ENCODE measurements around the gene ZSCAN25. TPM values are rescaled to one million over a fixed set of nuclear protein-coding genes. Genes with fewer than 3 reads are reported as not detected.

ZSCAN25 gene
- total and polyA plus RNA-seq, 7 experiments from 2014 or later, result 15.5 to 51.6 (median 40.6) TPM

GRCh38 chr7:99622596-99622995 is 5.8 kb downstream of the ZSCAN25 start:
- intact Hi-C loops (cut with micrococcal nuclease), result loop anchor here in 1 of 2 donors (10.0 kb wide), 1 partner anchor 372 kb away; no protein-coding TSS in a partner anchor
- DNase-seq, result no peak
- ATAC-seq, result no peak
- Mint-ChIP-seq H3K9me3 (peaks cover 0 to 4% (median 0%) of the 10 kb centered on the region in 11 donors), H3K27me3 (no peaks in the 10 kb centered on the region), H3K27ac (peak overlapping the region; percentile 91 to 100 (median 97)), H3K36me3 (peaks cover 20 to 75% (median 57%) of the 10 kb centered on the region in 5 donors), H3K4me3 (peak overlapping the region in 3 of 10 donors; percentile 34 to 86 (median 36)), H3K4me1 (peaks cover 46 to 85% (median 79%) of the 10 kb centered on the region in 7 donors)
- H3K4me3 ChIP-seq (ENCODE audit: low read length), result no peak overlapping the region
- POLR2A ChIA-PET, result interaction anchor here (1.0 to 1.3 kb wide), 2 partner anchors 64 to 118 kb away, joined by 3 to 5 read pairs; partner anchors contain the start of genes ZKSCAN5 and ZNF655
- peaks cover 28 to 41% of the 10 kb centered on the region in 2 donors for H3K4me1 ChIP-seq (ENCODE audit: control insufficient read depth in 2 of 2, insufficient read depth in 2 of 2, low read length in 2 of 2)
- H3K27me3 ChIP-seq (ENCODE audit: control insufficient read depth in 2 of 2, insufficient read depth in 2 of 2, low read length in 2 of 2), result no peaks in the 10 kb centered on the region
- CTCF ChIA-PET, result no interaction called here
- H3K36me3 ChIP-seq (ENCODE audit: control insufficient read depth in 2 of 3, insufficient read depth in 3 of 3, low read length in 3 of 3), result peaks cover 20 to 74% (median 30%) of the 10 kb centered on the region in 3 experiments
- peak overlapping the region; percentile 89 for H3K27ac ChIP-seq (ENCODE audit: low read depth, low read length)
- no peaks in the 10 kb centered on the region for H3K9me3 ChIP-seq (ENCODE audit: control insufficient read depth in 2 of 3, low read length in 3 of 3)

GRCh38 chr7:99623091-99623693 is 6.4 kb downstream of the ZSCAN25 start:
- H3K4me3 Mint-ChIP-seq, result peak overlapping the region; percentile 83 to 95 (median 89)
- Histone ChIP-seq H3K9me3 (ENCODE audit: control insufficient read depth in 2 of 3, low read length in 3 of 3) (no peaks in the 10 kb centered on the region), H3K27ac (ENCODE audit: low read depth, low read length) (peak overlapping the region; percentile 89), H3K27me3 (ENCODE audit: control insufficient read depth in 2 of 2, insufficient read depth in 2 of 2, low read length in 2 of 2) (no peaks in the 10 kb centered on the region), H3K4me1 (ENCODE audit: control insufficient read depth in 2 of 2, insufficient read depth in 2 of 2, low read length in 2 of 2) (peaks cover 23 to 35% of the 10 kb centered on the region in 2 donors), H3K4me3 (ENCODE audit: low read length) (peak overlapping the region; percentile 62), H3K36me3 (ENCODE audit: control insufficient read depth in 2 of 3, insufficient read depth in 3 of 3, low read length in 3 of 3) (peaks cover 18 to 80% (median 36%) of the 10 kb centered on the region in 3 experiments)
- POLR2A ChIA-PET, result interaction anchor here (1.2 to 1.7 kb wide), 3 partner anchors 64 to 122 kb away, joined by 3 to 15 read pairs (median 7); partner anchors contain the start of genes FAM200A and ZNF655
- CTCF ChIA-PET, result no interaction called here
- peaks cover 0 to 4% (median 0%) of the 10 kb centered on the region in 11 donors for H3K9me3 Mint-ChIP-seq
- peaks cover 41 to 80% (median 73%) of the 10 kb centered on the region in 7 donors for H3K4me1 Mint-ChIP-seq
- intact Hi-C loops (cut with micrococcal nuclease), result loop anchor here in 1 of 2 donors (10.0 kb wide), 1 partner anchor 372 kb away; no protein-coding TSS in a partner anchor
- peaks cover 20 to 75% (median 58%) of the 10 kb centered on the region in 5 donors for H3K36me3 Mint-ChIP-seq
- H3K27me3 Mint-ChIP-seq, result no peaks in the 10 kb centered on the region
- peak overlapping the region; percentile 91 to 100 (median 97) for H3K27ac Mint-ChIP-seq
- ATAC-seq (no peak), DNase-seq (peak in 2 of 9 donors; percentile 33 to 49)

- POLR2A ChIA-PET, result interaction anchor here (0.6 to 2.1 kb wide), 14 partner anchors 8 to 459 kb away, joined by 3 to 15 read pairs (median 4); partner anchors contain the start of genes CPSF4, FAM200A, PTCD1 and ZKSCAN5
- H3K4me3 Mint-ChIP-seq, result peak overlapping the region; percentile 83 to 95 (median 89)
- Histone ChIP-seq H3K27me3 (ENCODE audit: control insufficient read depth in 2 of 2, insufficient read depth in 2 of 2, low read length in 2 of 2) (no peaks in the 10 kb centered on the region), H3K36me3 (ENCODE audit: control insufficient read depth in 2 of 3, insufficient read depth in 3 of 3, low read length in 3 of 3) (peaks cover 16 to 81% (median 40%) of the 10 kb centered on the region in 3 experiments), H3K27ac (ENCODE audit: low read depth, low read length) (peak overlapping the region; percentile 89), H3K4me1 (ENCODE audit: control insufficient read depth in 2 of 2, insufficient read depth in 2 of 2, low read length in 2 of 2) (peaks cover 23 to 30% of the 10 kb centered on the region in 2 donors), H3K4me3 (ENCODE audit: low read length) (peak overlapping the region; percentile 62), H3K9me3 (ENCODE audit: control insufficient read depth in 2 of 3, low read length in 3 of 3) (no peaks in the 10 kb centered on the region)
- no peaks in the 10 kb centered on the region for H3K27me3 Mint-ChIP-seq
- ATAC-seq (peak; percentile 17), DNase-seq (peak in 7 of 9 donors; percentile 22 to 42 (median 38))
- H3K4me1 Mint-ChIP-seq, result peaks cover 38 to 80% (median 66%) of the 10 kb centered on the region in 7 donors
- peaks cover 0 to 5% (median 0%) of the 10 kb centered on the region in 11 donors for H3K9me3 Mint-ChIP-seq
- peak overlapping the region; percentile 91 to 100 (median 97) for H3K27ac Mint-ChIP-seq
- CTCF ChIA-PET, result interaction anchor here (0.9 kb wide), 1 partner anchor 99 kb away, joined by 3 read pairs; no protein-coding TSS in a partner anchor
- peaks cover 17 to 75% (median 58%) of the 10 kb centered on the region in 5 donors for H3K36me3 Mint-ChIP-seq
- intact Hi-C loops (cut with micrococcal nuclease), result loop anchor here (1.0 to 10.0 kb wide), 4 partner anchors 8 to 371 kb away; partner anchors contain the start of genes ZSCAN25 (in 2 of the 2), BUD31 (in 1 of the 2), PDAP1 (in 1 of the 2) and ZKSCAN5 (in 1 of the 2)
These were observed 7.1 kb downstream of the ZSCAN25 start for GRCh38 chr7:99623702-99624447.

- no peaks in the 10 kb centered on the region for H3K9me3 ChIP-seq (ENCODE audit: control insufficient read depth in 2 of 3, low read length in 3 of 3)
- H3K27me3 ChIP-seq (ENCODE audit: control insufficient read depth in 2 of 2, insufficient read depth in 2 of 2, low read length in 2 of 2), result no peaks in the 10 kb centered on the region
- Mint-ChIP-seq H3K27ac (peak overlapping the region; percentile 91 to 100 (median 97)), H3K27me3 (no peaks in the 10 kb centered on the region), H3K9me3 (peaks cover 0 to 5% (median 0%) of the 10 kb centered on the region in 11 donors), H3K4me1 (peaks cover 34 to 76% (median 60%) of the 10 kb centered on the region in 7 donors), H3K36me3 (peaks cover 11 to 75% (median 53%) of the 10 kb centered on the region in 5 donors), H3K4me3 (peak overlapping the region; percentile 83 to 95 (median 89))
- peaks cover 23 to 30% of the 10 kb centered on the region in 2 donors for H3K4me1 ChIP-seq (ENCODE audit: control insufficient read depth in 2 of 2, insufficient read depth in 2 of 2, low read length in 2 of 2)
- intact Hi-C loops (cut with micrococcal nuclease), result loop anchor here (1.0 to 10.0 kb wide), 4 partner anchors 8 to 370 kb away; partner anchors contain the start of genes ZSCAN25 (in 2 of the 2), BUD31 (in 1 of the 2), PDAP1 (in 1 of the 2) and ZKSCAN5 (in 1 of the 2)
- DNase-seq, result peak; percentile 34 to 89 (median 86)
- ChIA-PET CTCF (interaction anchor here (0.9 kb wide), 1 partner anchor 99 kb away, joined by 3 read pairs; no protein-coding TSS in a partner anchor), POLR2A (interaction anchor here (0.6 to 2.1 kb wide), 13 partner anchors 8 to 458 kb away, joined by 3 to 15 read pairs (median 4); partner anchors contain the start of genes CPSF4, FAM200A, PTCD1 and ZKSCAN5)
- H3K4me3 ChIP-seq (ENCODE audit: low read length), result peak overlapping the region; percentile 62
- peak overlapping the region; percentile 89 for H3K27ac ChIP-seq (ENCODE audit: low read depth, low read length)
- H3K36me3 ChIP-seq (ENCODE audit: control insufficient read depth in 2 of 3, insufficient read depth in 3 of 3, low read length in 3 of 3), result peaks cover 16 to 81% (median 40%) of the 10 kb centered on the region in 3 experiments
- peak; percentile 96 for ATAC-seq
These were observed 7.7 kb downstream of the ZSCAN25 start for GRCh38 chr7:99624484-99624883.

DNA sequence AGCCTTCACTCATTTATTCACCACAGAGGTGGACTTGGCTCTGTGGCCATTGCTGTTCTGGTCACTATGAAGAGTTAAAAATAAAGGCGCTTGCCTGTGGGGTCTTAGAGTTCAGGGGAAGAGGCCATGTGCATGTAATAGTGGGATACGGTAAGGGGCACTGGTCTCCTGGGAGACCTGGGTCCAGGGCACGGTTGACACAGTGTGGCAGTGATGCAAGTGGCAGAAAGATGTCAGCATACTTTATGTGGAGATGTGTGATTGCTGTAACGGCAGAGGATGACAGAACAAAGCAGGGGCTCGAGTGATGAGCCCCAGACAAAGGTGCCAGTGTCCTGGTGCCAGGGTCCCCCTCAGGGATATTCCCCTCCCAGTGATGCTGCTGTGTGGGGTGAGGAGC is 8.6 kb downstream of the ZSCAN25 start:
- no peaks in the 10 kb centered on the region for H3K27me3 ChIP-seq (ENCODE audit: control insufficient read depth in 2 of 2, insufficient read depth in 2 of 2, low read length in 2 of 2)
- peaks cover 23 to 30% of the 10 kb centered on the region in 2 donors for H3K4me1 ChIP-seq (ENCODE audit: control insufficient read depth in 2 of 2, insufficient read depth in 2 of 2, low read length in 2 of 2)
- H3K4me3 ChIP-seq (ENCODE audit: low read length), result peak overlapping the region; percentile 62
- Mint-ChIP-seq H3K27ac (peak overlapping the region; percentile 91 to 100 (median 97)), H3K9me3 (peaks cover 0 to 5% (median 0%) of the 10 kb centered on the region in 11 donors), H3K27me3 (no peaks in the 10 kb centered on the region), H3K4me3 (peak overlapping the region; percentile 83 to 95 (median 89)), H3K4me1 (peaks cover 34 to 75% (median 59%) of the 10 kb centered on the region in 7 donors), H3K36me3 (peaks cover 10 to 78% (median 52%) of the 10 kb centered on the region in 5 donors)
- DNase-seq, result no peak
- H3K36me3 ChIP-seq (ENCODE audit: control insufficient read depth in 2 of 3, insufficient read depth in 3 of 3, low read length in 3 of 3), result peaks cover 11 to 81% (median 37%) of the 10 kb centered on the region in 3 experiments
- ChIA-PET CTCF (no interaction called here), POLR2A (interaction anchor here (1.5 to 2.1 kb wide), 2 partner anchors 9 to 120 kb away, joined by 6 to 12 read pairs; partner anchors contain the start of genes ZKSCAN5 and ZSCAN25)
- no peak for ATAC-seq
- intact Hi-C loops (cut with micrococcal nuclease), result loop anchor here in 1 of 2 donors (2.0 to 10.0 kb wide), 3 partner anchors 121 to 369 kb away; partner anchors contain the start of genes BUD31, PDAP1 and ZKSCAN5
- H3K27ac ChIP-seq (ENCODE audit: low read depth, low read length), result peak overlapping the region; percentile 89
- no peaks in the 10 kb centered on the region for H3K9me3 ChIP-seq (ENCODE audit: control insufficient read depth in 2 of 3, low read length in 3 of 3)

All from naive thymus-derived CD4-positive, alpha-beta T cell (primary cell).